Neural cell (in vitro differentiated cells): Measurements from ENCODE around the gene TNFAIP8L3. TPM values are rescaled to one million over a fixed set of nuclear protein-coding genes. Genes with fewer than 3 reads are reported as not detected.

Experiments
- H2AFZ ChIP-seq: fragments of 200-600, 300-800 bp; sonication (generic), shearing (Covaris generic); 2 replicates; pipeline ENCODE4 v1.6.0; 2014; ENCODE audit warnings: low read depth, mild to moderate bottlenecking, antibody characterized with exemption, low read length, moderate library complexity
- H3F3A ChIP-seq: fragments of 200-600 bp; shearing (Covaris generic); 2 replicates; pipeline ENCODE4 v1.6.1; 2016; ENCODE audit warnings: mild to moderate bottlenecking, moderate library complexity, mixed read lengths, antibody characterized with exemption, low read length; ENCODE audit not compliant: insufficient read depth, poor library complexity, severe bottlenecking
- H3K27ac ChIP-seq: fragments of 200-600, 300-800 bp; sonication (generic), shearing (Covaris generic); 2 replicates; pipeline ENCODE4 v1.5.1; 2014; ENCODE audit warnings: mild to moderate bottlenecking, low read length, moderate library complexity
- H3K27me3 ChIP-seq: fragments of 300-800, 200-600 bp; sonication (generic), shearing (Covaris generic); 2 replicates; pipeline ENCODE4 v1.6.0; 2014; ENCODE audit warnings: mild to moderate bottlenecking, low read depth, low read length, moderate library complexity; ENCODE audit not compliant: insufficient read depth
- H3K36me3 ChIP-seq: fragments of 300-800, 200-600 bp; sonication (generic), shearing (Covaris generic); 2 replicates; pipeline ENCODE4 v1.5.1; 2014; ENCODE audit warnings: mild to moderate bottlenecking, antibody characterized with exemption, low read length, moderate library complexity; ENCODE audit not compliant: insufficient read depth
- H3K4me2 ChIP-seq: fragments of 300-800, 200-600 bp; sonication (generic), shearing (Covaris generic); 2 replicates; pipeline ENCODE4 v1.6.0; 2014; ENCODE audit warnings: mild to moderate bottlenecking, low read length
- H3K4me3 ChIP-seq: fragments of 300-800, 200-600 bp; sonication (generic), shearing (Covaris generic); 2 replicates; pipeline ENCODE4 v1.5.1; 2014; ENCODE audit warnings: mild to moderate bottlenecking, low read length, moderate library complexity
- H3K79me2 ChIP-seq: fragments of 200-600 bp; shearing (Covaris generic); replicated peaks from 2 replicates; pipeline ENCODE4 v1.6.0; 2014; ENCODE audit warnings: mild to moderate bottlenecking, low read length, moderate library complexity; ENCODE audit not compliant: insufficient read depth
- H3K9ac ChIP-seq: fragments of 300-800, 200-600 bp; sonication (generic), shearing (Covaris generic); 2 replicates; pipeline ENCODE4 v1.6.1; 2016; ENCODE audit warnings: mild to moderate bottlenecking, low read length, mixed read lengths
- H3K9me2 ChIP-seq: fragments of 200-600 bp; shearing (Covaris generic); 2 replicates; pipeline ENCODE4 v1.6.1; 2016; ENCODE audit warnings: mild to moderate bottlenecking, low read length, mixed read lengths; ENCODE audit not compliant: insufficient read depth
- H3K9me3 ChIP-seq: fragments of 200-600, 300-800 bp; sonication (generic), shearing (Covaris generic); 2 replicates; pipeline ENCODE4 v1.6.1; 2016; ENCODE audit warnings: mild to moderate bottlenecking, mixed run types, low read length, moderate library complexity, mixed read lengths
- H4K20me1 ChIP-seq: fragments of 200-600 bp; shearing (Covaris generic); 2 replicates; pipeline ENCODE4 v1.6.1; 2016; ENCODE audit warnings: mild to moderate bottlenecking, mixed run types; ENCODE audit not compliant: insufficient read depth
- CTCF ChIP-seq: fragments of 450-650 bp; IDR thresholded peaks from 2 replicates; pipeline ENCODE4 v1.5.1; 2014; ENCODE audit warnings: antibody characterized with exemption, mild to moderate bottlenecking, moderate library complexity; ENCODE audit not compliant: poor library complexity, severe bottlenecking
- EP300 ChIP-seq: fragments of 450-650 bp; conservative IDR thresholded peaks from 2 replicates; pipeline ENCODE4 v1.6.1; 2014; ENCODE audit warnings: antibody characterized with exemption, mild to moderate bottlenecking, moderate library complexity; ENCODE audit not compliant: poor library complexity, severe bottlenecking
- EZH2 ChIP-seq: fragments of 200-600, 300-800 bp; shearing (Covaris generic), sonication (generic); IDR thresholded peaks from 2 replicates; pipeline ENCODE4 v1.6.1; 2014; ENCODE audit warnings: antibody characterized with exemption, low read length, borderline replicate concordance, mild to moderate bottlenecking; ENCODE audit not compliant: insufficient read depth, poor library complexity, severe bottlenecking
- MXI1 ChIP-seq: fragments of 450-650 bp; conservative IDR thresholded peaks from 2 replicates; pipeline ENCODE4 v1.6.1; 2014; ENCODE audit warnings: antibody characterized with exemption, mild to moderate bottlenecking; ENCODE audit not compliant: poor library complexity, severe bottlenecking
- POLR2AphosphoS5 ChIP-seq: IDR thresholded peaks from 2 replicates; pipeline ENCODE4 v1.6.1; 2012
- RAD21 ChIP-seq: fragments of 450-650 bp; conservative IDR thresholded peaks from 2 replicates; pipeline ENCODE4 v1.6.1; 2014; ENCODE audit warnings: antibody characterized with exemption, mild to moderate bottlenecking, moderate library complexity
- REST ChIP-seq: IDR thresholded peaks from 2 replicates; pipeline ENCODE4 v1.6.1; 2012; ENCODE audit warnings: borderline replicate concordance
- SMC3 ChIP-seq: fragments of 450-650 bp; conservative IDR thresholded peaks from 2 replicates; pipeline ENCODE4 v1.6.1; 2014; ENCODE audit warnings: antibody characterized with exemption, mild to moderate bottlenecking, moderate library complexity; ENCODE audit not compliant: poor library complexity
- TAF1 ChIP-seq: IDR thresholded peaks from 2 replicates; pipeline ENCODE4 v1.6.1; 2012; ENCODE audit warnings: low read depth
- polyA plus RNA-seq: library from polyadenylated mRNA; depleted of rRNA; stranded (reverse); fragments of >200 nt; gene quantifications from 2 replicates; pipeline ENCODE4 v1.2.3, GENCODE V29; 2014

The TNFAIP8L3 gene
- polyA plus RNA-seq, 1 donor from 2014 or later: 0.16 TPM

DNA sequence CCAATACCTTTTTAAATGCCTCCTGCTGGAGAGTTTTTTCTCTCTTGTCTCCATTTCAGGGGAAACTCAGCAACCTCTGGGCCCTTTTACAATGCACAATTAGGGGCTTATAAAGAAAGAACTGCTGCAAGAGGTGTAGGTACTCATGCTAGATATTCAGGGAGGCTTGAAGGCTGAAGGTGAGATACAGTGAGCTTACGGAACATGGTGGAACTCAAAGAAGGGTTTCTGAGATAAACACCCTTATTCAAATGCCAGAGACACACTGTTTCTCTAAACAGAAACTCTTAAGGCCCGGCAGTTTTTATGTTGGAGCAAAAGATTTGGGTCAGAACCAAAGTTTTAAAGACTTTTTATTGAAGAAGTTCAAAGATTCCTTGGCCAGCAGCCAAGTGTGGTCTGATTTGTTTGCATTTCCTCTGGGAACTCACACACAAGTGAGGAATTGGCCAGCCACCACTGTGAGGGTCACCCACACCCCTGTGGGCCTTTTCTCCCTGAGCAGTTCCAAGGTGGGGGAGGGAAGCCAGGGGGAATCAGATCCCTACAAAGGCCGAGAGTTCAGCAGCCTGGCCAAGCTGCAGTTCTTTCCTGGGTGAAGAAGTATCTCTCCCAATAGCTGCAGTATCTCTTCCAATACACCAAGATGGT lies 47.8 kb downstream of the TNFAIP8L3 start:
- TF ChIP-seq POLR2AphosphoS5: no peak
- TF ChIP-seq RAD21: no peak
- no peak for TF ChIP-seq SMC3
- TF ChIP-seq CTCF: no peak
- TF ChIP-seq EZH2: no peak
- TF ChIP-seq REST: no peak
- TF ChIP-seq TAF1: no peak
- TF ChIP-seq MXI1: no peak
- no peak for TF ChIP-seq EP300
- no peak overlapping the region for H3K27ac ChIP-seq
- no peaks in the 10 kb centered on the region for H3K9me2 ChIP-seq
- H4K20me1 ChIP-seq: no peaks in the 10 kb centered on the region
- H3K9ac ChIP-seq: no peak overlapping the region
- H3K4me2 ChIP-seq: no peak overlapping the region
- no peak overlapping the region for H3K4me3 ChIP-seq
- H3K36me3 ChIP-seq: no peaks in the 10 kb centered on the region
- H3F3A ChIP-seq: no peaks in the 10 kb centered on the region
- H3K27me3 ChIP-seq: no peaks in the 10 kb centered on the region
- no peaks in the 10 kb centered on the region for H3K9me3 ChIP-seq
- H3K79me2 ChIP-seq: no peaks in the 10 kb centered on the region
- no peak overlapping the region for H2AFZ ChIP-seq

GRCh38 chr15:51046016-51046415 lies 48.7 kb downstream of the TNFAIP8L3 start:
- no peak overlapping the region for H3K27ac ChIP-seq
- no peaks in the 10 kb centered on the region for H4K20me1 ChIP-seq
- H3K4me2 ChIP-seq: no peak overlapping the region
- H3K9ac ChIP-seq: no peak overlapping the region
- no peaks in the 10 kb centered on the region for H3F3A ChIP-seq
- TF ChIP-seq REST: no peak
- no peak for TF ChIP-seq SMC3
- no peak for TF ChIP-seq MXI1
- TF ChIP-seq RAD21: no peak
- TF ChIP-seq EP300: no peak
- no peaks in the 10 kb centered on the region for H3K79me2 ChIP-seq
- no peaks in the 10 kb centered on the region for H3K27me3 ChIP-seq
- no peak overlapping the region for H2AFZ ChIP-seq
- no peak overlapping the region for H3K4me3 ChIP-seq
- H3K9me3 ChIP-seq: no peaks in the 10 kb centered on the region
- no peaks in the 10 kb centered on the region for H3K9me2 ChIP-seq
- H3K36me3 ChIP-seq: no peaks in the 10 kb centered on the region
